NOMO-1 (cell line): ENCODE results near the gene BPIFB1.

Experiments
- DNase-seq, 2 experiments: peaks; one replicate each; lab custom pipeline; 2025; ENCODE audit not compliant: unreplicated experiment in 2 of 2; lab: John Stamatoyannopoulos, UW

The BPIFB1 gene

GRCh38 chr20:33320006-33320405 lies 37.0 kb downstream of the BPIFB1 start:
- no peak for DNase-seq

- no peak for DNase-seq
Observed at GRCh38 chr20:33322456-33322855, 39.4 kb downstream of the BPIFB1 start.

- DNase-seq, result no peak
Observed at GRCh38 chr20:33323236-33323635, 40.2 kb downstream of the BPIFB1 start.

- no peak for DNase-seq
Observed at GRCh38 chr20:33325350-33325749, 42.3 kb downstream of the BPIFB1 start.

- DNase-seq, result no peak
Observed at GRCh38 chr20:33328157-33329137, 45.4 kb downstream of the BPIFB1 start.

GRCh38 chr20:33332905-33333456 lies 50.0 kb downstream of the BPIFB1 start:
- DNase-seq, result no peak

- DNase-seq, result no peak
Observed at GRCh38 chr20:33333616-33334015, 50.6 kb downstream of the BPIFB1 start.

- no peak for DNase-seq
Observed at GRCh38 chr20:33334111-33334510, 51.1 kb downstream of the BPIFB1 start.

GRCh38 chr20:33336375-33336774 lies 53.4 kb downstream of the BPIFB1 start:
- no peak for DNase-seq

- no peak for DNase-seq
Observed at GRCh38 chr20:33337119-33337518, 54.1 kb downstream of the BPIFB1 start.

- no peak for DNase-seq
Observed at GRCh38 chr20:33337531-33338165, 54.6 kb downstream of the BPIFB1 start.

GRCh38 chr20:33338467-33339258 lies 55.6 kb downstream of the BPIFB1 start:
- DNase-seq, result no peak

GRCh38 chr20:33339515-33340058 lies 56.6 kb downstream of the BPIFB1 start:
- no peak for DNase-seq

GRCh38 chr20:33343521-33343920 lies 60.5 kb downstream of the BPIFB1 start:
- DNase-seq, result no peak

GRCh38 chr20:33345342-33345741 lies 62.3 kb downstream of the BPIFB1 start:
- DNase-seq, result no peak

GRCh38 chr20:33348136-33348937 lies 65.3 kb downstream of the BPIFB1 start:
- DNase-seq, result no peak

- DNase-seq, result no peak
Observed at GRCh38 chr20:33349493-33349892, 66.5 kb downstream of the BPIFB1 start.

- DNase-seq, result no peak
Observed at GRCh38 chr20:33351696-33352095, 68.7 kb downstream of the BPIFB1 start.

GRCh38 chr20:33352258-33353012 lies 69.4 kb downstream of the BPIFB1 start:
- DNase-seq, result no peak
